Subcutaneous adipose tissue (tissue), 4 donors: ENCODE results near the gene ZSCAN25. TPM values are rescaled to one million over a fixed set of nuclear protein-coding genes. Genes with fewer than 3 reads are reported as not detected.

Source experiments
- total RNA-seq, 4 donors: library from RNA; depleted of rRNA; stranded (reverse); fragments of >200 nt; gene quantifications; one replicate each; pipeline ENCODE4 v1.1.0, GENCODE V29; 2016
- TF ChIP-seq, protein P1 (sequence below): fragments of 450-650 bp; IDR thresholded peaks from one replicate; pipeline ENCODE4 v1.5.1; 2016; ENCODE audit warnings: low read depth, mild to moderate bottlenecking, control low read depth, antibody characterized with exemption, moderate library complexity

ZSCAN25 gene
- total RNA-seq, result 10 to 100 TPM; 10.7 to 17.1 (median 13.2) TPM

DNA sequence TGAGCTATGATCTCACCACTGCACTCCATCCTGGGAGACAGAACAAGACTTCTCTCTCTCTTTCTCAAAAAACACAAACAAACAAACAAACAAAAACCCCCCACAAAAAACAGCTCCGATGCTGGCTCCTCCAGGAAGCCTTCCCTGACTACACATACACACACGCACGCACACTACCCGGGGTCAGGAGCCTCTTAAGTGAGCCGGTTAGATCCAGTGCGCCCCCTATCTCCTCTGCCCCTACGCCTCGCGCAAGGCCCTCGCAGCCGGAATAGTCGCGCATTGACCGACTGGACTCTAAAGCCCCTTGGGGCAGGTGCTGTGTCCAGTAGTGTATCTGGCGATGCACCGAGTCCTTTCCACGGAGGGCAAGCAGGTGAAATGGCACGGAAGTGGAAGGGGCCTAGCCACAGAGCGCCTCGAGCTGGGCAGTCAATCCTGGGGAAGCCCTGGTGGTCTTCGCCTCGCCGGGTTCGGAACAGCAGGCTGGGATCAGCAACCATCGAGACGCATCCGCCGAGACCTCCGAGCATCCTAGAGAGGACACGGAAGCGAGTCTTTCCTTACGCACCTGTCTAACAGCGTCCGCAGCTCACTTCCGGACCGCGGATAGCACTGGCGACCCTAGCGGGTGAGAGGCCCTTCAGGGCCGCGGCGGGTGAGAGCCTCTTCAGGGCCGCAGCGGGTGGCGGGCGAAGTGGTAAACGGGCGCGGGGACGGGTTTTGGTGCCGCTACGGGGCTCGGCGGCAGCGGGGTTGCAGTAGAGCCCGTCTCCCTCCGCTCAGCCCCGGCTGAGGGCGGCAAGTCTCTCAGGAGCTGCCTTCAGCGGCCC, at the start of gene ZSCAN25:
ZSCAN25 (plus strand) TSS at position 588 of the 833 bp plus-strand sequence. CDS start 2,661 bp downstream, outside the sequence.
- TF ChIP-seq, protein P1, sequence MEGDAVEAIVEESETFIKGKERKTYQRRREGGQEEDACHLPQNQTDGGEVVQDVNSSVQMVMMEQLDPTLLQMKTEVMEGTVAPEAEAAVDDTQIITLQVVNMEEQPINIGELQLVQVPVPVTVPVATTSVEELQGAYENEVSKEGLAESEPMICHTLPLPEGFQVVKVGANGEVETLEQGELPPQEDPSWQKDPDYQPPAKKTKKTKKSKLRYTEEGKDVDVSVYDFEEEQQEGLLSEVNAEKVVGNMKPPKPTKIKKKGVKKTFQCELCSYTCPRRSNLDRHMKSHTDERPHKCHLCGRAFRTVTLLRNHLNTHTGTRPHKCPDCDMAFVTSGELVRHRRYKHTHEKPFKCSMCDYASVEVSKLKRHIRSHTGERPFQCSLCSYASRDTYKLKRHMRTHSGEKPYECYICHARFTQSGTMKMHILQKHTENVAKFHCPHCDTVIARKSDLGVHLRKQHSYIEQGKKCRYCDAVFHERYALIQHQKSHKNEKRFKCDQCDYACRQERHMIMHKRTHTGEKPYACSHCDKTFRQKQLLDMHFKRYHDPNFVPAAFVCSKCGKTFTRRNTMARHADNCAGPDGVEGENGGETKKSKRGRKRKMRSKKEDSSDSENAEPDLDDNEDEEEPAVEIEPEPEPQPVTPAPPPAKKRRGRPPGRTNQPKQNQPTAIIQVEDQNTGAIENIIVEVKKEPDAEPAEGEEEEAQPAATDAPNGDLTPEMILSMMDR, result no peak

DNA sequence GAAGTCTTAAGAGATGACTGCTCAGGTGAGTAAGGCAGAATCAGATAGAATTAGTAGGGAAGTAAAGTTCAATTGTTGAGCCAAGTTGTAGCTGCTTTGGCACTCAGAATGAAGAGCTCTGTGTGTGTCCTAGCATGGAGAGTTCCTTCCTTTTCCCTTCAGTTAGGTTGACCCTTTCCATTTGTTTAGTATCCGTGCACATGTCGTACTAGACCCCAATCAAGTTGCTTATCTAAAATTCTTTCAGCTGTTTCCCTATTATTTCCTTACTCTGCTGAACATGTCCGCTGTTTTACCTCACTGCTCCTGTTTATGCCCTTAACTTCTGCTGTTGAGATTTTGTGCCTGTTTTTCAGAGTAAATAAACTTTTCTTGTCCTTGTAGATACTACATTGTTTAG, 45.0 kb upstream of the ZSCAN25 start:
- TF ChIP-seq, protein P1, result no peak

DNA sequence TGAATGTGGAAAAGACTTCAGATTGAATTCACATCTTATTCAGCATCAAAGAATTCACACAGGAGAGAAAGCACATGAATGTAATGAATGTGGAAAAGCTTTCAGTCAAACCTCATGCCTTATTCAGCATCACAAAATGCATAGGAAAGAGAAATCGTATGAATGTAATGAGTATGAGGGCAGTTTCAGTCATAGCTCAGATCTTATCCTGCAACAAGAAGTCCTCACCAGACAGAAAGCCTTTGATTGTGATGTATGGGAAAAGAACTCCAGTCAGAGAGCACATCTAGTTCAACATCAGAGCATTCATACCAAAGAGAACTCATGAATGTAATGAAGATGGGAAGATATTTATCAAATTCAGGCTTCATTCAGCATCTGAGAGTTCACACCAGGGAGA, 43.5 kb upstream of the ZSCAN25 start:
- TF ChIP-seq, protein P1, result no peak

DNA sequence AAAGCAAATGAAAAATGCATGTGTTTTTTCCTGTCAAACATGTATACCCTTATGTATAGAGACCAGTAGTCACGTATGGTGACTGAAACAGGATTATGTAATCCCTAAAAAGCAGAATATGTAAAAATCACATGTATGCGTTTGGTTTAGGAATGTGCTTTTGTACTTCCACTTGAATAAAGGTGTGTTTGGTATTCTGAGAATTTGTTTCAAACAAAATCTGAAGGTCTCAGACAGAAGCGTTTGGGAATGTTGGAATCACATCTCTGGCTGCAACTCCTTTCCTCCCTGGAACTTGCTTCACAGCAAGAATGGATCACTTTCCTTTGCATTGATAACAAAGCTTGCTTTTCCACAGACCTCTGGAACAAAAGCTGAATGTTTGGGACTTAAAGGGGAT, 40.5 kb upstream of the ZSCAN25 start:
- TF ChIP-seq, protein P1, result no peak

DNA sequence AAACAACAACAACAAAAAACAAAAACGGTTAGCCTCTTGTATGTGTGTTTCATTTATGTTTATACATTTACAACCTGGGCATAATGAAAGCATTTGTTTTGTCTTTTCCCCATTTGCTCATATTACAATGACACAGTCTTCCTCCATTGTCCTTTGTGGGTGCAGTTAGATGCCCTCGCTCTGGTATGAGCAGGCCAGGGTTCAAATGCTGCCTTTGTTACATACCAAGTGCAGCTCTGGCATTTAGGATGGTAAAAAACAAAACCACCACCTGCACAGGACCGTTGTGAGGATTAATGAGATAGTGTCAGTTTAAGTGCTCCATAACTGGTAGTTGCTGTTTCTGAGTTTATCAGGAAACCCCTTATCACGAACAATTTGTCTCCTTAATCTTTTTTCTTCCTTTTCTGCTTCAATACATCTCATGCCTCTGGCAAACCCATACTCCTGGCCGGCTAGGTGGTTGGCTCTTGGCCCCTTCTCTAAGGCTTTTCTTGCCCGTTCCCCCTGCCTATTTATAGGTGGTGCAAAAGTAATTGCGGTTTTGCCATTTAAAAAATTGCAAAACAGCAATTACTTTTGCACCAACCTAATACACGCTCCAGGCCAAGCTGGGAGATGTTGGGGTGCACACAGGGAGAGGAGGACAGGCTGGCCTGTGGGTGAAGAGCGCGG, 37.3 kb upstream of the ZSCAN25 start:
- TF ChIP-seq, protein P1, result no peak

DNA sequence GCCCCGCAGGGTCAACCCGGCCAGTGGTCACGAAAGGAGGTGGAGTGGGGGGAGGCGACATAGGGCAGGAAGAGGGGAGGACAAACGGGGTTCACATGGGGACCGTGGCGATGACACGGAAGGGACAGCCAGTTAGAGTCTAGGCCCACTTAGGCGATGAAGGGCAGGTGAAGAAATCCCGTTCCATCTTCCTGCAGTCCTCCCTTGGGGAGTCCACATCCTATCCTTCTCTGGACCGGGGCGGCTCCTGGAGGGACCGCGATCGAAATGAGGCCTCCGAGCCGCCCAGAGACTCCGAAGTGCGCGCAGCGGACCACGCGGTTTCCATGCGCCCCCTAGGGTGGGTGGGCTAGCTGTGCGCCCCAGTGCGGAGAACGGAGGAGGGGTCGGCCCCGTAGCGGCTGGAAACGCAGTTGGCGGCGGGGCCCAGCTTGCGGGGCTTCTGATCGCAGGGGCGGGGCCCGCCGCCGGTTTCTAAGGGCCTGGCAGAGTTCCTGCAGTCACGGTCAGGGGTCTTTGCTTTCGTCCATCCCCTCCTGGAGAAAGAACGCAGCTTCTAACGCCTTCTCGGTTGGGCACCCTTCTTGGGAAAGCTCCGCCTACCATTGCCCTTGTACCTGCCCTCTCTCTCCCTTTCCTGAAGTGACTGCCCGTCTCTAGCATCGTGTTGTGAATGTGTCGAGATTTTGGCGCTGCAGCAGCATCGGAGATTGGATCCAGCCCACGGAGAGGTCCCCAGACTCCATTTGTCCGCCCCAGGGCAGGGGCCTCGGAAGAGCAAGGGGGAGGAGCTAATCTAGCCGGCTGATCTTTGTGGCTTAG, 36.6 kb upstream of the ZSCAN25 start:
- TF ChIP-seq, protein P1, result no peak
